AG04449 (cell line): Measurements from ENCODE around the gene MISP.
A peak's percentile ranks its signal among the peaks of the same experiment; 100 is the strongest.

ENCODE experiments used
- CTCF ChIA-PET: fragments of 350-600 bp; formaldehyde crosslinking; extraction: SDS; loops from one replicate; lab custom pipeline; 2021; ENCODE audit warnings: antibody characterized with exemption; lab: Yijun Ruan, JAX
- POLR2A ChIA-PET: fragments of 400-600, 350-600 bp; formaldehyde crosslinking; extraction: SDS; loops from one replicate; lab custom pipeline; 2020; ENCODE audit warnings: antibody characterized with exemption, inconsistent platforms; lab: Yijun Ruan, JAX
- DNase-seq: peaks from one replicate; pipeline ENCODE4 v3.0.0-alpha.2; 2010; ENCODE audit warnings: low read depth, low spot score
- H3K4me3 ChIP-seq: 2 replicates; pipeline ENCODE4 v1.5.1; 2011; ENCODE audit warnings: low read depth, mild to moderate bottlenecking, control low read depth, low read length
- CTCF ChIP-seq: IDR thresholded peaks from one replicate; pipeline ENCODE4 v1.5.1; 2011; ENCODE audit warnings: mild to moderate bottlenecking, moderate library complexity, low read length, control low read depth, inconsistent platforms; ENCODE audit not compliant: insufficient read depth; ENCODE audit errors: missing control alignments

The MISP gene

DNA sequence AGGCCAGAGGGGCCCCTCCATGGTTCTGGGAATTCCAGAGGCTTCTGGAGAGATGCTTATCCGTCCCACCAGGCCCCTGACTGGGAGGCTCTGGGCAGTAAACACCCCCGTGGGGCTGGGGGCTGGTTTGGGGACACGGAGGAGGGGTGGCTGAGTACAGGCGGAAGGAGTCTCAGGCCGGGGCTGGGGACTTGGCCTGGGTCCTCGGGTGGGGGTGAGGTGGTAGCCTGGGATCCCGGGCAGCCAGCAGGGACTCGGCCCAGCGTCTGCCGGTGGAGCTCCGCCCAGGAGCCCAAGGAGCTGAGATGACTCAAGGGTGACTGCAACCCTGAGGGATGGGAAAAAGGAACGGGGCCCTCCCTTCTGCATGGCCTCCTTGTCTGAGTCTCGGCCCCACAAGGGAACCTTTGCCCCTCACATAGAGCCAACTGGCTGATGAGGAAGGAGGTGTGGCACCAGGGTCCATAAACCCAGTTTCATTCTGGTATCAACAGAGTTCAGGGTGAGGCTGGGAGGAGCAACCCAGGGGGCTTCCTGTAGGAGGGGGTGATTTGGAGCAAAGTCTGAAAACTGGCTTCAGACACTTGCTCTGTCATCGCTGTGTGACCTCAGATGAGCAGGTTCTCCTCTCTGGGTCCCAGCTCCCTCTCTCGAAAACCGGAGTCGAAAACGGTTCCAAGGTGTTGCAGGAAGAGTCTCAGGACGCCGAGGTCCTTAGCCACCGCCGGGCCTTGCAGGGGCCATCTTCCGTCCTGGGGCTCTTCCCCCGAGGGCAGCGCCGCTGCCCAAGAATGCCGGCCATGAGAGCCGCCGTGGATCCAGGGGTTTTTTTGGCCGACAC lies 809 bp downstream of the MISP start:
- H3K4me3 ChIP-seq: no peak overlapping the region
- no peak for TF ChIP-seq CTCF
- DNase-seq: peak; percentile 14
- ChIA-PET CTCF (interaction anchor here (0.9 to 2.1 kb wide), 2 partner anchors 18 to 85 kb away, joined by 3 to 11 read pairs; no protein-coding TSS in a partner anchor), POLR2A (interaction anchor here (1.5 kb wide), 1 partner anchor 27 kb away, joined by 7 read pairs; no protein-coding TSS in a partner anchor)

DNA sequence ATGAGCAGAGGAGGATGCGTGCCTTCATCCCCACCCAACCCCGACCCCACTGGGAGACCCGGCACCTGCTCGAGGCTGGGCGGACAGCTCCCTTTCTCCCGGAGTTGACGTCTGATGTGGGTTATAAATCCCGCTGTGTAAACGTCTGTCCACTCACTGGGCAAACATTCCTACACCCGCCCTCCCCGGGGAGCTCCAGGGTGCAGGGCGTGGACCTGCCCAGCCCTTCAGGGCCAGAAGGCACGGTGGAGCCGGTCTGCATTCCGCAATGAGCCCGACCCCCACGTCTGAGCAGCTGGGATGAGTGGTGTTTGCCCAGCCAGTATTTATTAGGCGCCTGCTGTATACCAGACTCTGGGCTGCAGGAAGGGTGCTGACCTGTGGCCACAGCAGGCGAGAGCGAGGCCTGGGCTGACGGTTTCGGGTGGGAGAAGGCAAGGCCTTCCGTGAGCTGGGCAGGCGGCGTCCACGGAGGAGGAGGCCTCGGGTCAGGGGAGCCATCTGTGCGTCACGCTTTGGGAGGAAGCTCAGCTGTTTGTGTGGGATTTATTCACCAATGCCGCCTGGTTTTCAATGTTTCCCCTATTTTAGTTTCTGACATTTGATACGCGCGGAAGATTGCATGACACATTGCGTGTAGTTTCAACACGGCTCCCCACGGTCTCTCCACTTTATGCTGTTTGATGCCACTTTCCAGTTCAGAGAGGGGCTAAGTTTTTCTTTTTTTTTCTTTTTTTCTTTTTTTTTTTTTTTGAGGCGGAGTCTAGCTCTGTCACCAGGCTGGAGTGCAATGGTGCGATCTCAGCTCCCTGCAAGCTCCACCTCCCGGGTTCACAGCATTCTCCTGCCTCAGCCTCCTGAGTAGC lies 2.0 kb downstream of the MISP start:
- no peak for TF ChIP-seq CTCF
- POLR2A ChIA-PET: interaction anchor here (0.9 to 1.5 kb wide), 3 partner anchors 26 to 76 kb away, joined by 4 to 7 read pairs (median 7); partner anchors contain the start of gene PTBP1
- CTCF ChIA-PET: interaction anchor here (1.1 to 2.1 kb wide), 3 partner anchors 11 to 242 kb away, joined by 4 to 11 read pairs (median 5); no protein-coding TSS in a partner anchor

DNA sequence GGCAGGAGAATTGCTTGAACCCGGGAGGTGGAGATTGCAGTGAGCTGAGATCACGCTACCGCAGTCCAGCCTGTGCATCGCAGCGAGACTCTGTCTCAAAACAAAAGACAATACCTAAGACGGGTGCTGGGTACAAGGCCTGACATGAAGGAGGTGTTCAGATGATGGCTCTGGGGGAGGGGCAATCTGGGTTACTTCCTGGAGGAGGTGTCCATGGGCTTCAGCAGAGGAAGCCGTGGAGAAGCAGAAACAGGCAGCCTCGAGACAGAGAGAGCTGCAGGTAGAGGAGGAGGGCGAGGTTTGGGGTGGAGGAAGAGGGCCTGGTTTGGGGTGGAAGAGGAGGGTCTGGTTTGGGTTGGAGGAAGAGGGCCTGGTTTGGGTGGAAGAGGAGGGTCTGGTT lies 3.6 kb downstream of the MISP start:
- TF ChIP-seq CTCF: no peak
- no peak overlapping the region for H3K4me3 ChIP-seq
- ChIA-PET CTCF (interaction anchor here (0.7 to 1.1 kb wide), 2 partner anchors 15 to 37 kb away, joined by 3 read pairs; no protein-coding TSS in a partner anchor), POLR2A (no interaction called here)
- DNase-seq: no peak

More for the DNA sequence above, 2.0 kb downstream of the MISP start:
- H3K4me3 ChIP-seq: no peak overlapping the region
- DNase-seq: peak; percentile 26

- no peak overlapping the region for H3K4me3 ChIP-seq
- CTCF ChIA-PET: no interaction called here
- POLR2A ChIA-PET: no interaction called here
- TF ChIP-seq CTCF: no peak
- no peak for DNase-seq
Measured at GRCh38 chr19:755063-755462, 4.2 kb downstream of the MISP start.

GRCh38 chr19:756236-756635 lies 5.3 kb downstream of the MISP start:
- CTCF ChIA-PET: no interaction called here
- no peak for TF ChIP-seq CTCF
- no peak for DNase-seq
- H3K4me3 ChIP-seq: no peak overlapping the region
- POLR2A ChIA-PET: no interaction called here
